DLD1 (cell line): ENCODE data around the gene TJAP1.
"Not testable (repeated sequence)": the region's sequence is repeated elsewhere in the genome, so short reads cannot be mapped to it uniquely, and the experiment has no call there.

Experiments
- in situ Hi-C: cut with HindIII; loops from 2 replicates; pipeline ENCODE4 v1.10.0; 2017; ENCODE audit warnings: low sequenced_read_pairs

TJAP1 gene

DNA sequence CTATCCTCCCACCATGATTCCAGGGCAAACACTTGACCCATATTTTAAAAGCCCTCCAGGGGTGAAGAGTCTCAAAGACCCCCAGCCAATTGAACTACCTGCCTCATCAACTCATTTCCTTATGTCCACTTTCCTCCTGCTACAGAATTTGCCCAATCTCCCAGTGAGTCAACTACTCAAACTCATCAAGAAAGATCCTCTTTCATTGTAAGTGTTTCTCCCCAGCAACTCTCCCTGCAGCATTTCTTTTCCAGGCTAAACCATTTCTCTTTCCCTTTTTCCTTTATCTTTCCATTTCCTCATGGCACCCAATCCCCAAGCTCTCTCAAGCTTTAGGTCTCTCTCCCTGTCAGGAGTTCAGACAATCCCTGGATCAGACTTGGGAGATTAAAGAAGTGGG is 23.5 kb upstream of the TJAP1 start:
- in situ Hi-C loops: no loop called here

DNA sequence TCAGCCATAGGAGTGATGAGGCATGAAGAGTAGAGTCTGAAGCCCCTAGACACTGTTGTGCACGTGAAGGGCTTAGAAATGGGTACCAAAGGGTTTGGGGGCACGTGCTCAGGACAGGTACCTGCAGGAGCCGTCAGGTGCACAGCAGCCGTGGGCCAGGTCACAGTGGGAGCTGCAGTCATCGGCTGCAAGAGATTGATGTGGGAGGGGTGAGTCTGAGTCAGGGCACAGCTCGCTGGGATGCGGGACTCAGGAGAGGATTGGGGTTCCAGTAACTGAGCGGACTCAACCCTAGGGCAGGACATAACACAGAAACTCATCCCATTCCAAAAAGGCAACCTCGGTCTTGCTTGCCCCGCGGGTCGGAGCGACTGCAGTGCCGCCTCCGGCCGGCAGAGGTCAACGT is 23.1 kb upstream of the TJAP1 start:
- in situ Hi-C loops: no loop called here

DNA sequence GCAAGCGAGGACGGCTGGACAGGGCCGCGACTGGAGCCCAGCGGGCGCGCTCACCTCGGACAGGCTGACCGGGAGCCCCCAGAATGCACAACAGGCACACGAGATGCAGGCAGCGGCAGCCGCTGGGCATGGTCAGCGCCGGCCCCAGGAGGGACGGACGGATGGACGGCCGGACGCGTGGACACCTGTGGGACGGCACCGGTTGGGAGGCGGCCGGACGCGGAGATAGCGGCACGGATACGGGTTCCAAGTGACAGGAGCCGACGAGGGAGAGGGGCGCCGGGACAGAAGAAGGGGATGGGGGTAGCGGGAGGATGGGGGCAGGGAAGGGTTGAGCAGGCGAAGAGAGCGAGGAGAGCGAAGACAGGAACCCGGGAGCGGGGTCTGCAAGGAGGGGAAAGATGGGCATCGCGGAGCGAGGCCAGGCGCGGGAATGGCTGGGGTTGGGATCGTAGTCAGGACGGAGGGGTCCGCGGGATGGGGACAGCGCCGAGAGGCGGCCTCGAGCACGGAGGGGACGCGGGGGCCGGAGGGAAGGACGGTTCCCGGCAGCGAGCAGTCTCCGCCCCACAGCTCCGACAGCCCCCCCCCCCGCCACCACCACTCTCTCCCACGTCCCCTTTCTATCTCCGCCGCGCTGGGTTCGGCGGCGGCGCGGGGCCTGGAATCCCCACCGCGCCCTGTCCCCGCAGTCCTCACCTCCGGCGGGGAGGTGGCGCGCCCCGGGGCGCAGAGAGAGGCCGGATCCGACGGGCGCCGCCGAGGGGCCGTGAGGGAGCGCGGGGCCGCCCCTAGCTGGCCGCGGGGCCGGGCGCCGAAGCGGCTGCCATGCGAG is 22.5 kb upstream of the TJAP1 start:
- in situ Hi-C loops: no loop called here

DNA sequence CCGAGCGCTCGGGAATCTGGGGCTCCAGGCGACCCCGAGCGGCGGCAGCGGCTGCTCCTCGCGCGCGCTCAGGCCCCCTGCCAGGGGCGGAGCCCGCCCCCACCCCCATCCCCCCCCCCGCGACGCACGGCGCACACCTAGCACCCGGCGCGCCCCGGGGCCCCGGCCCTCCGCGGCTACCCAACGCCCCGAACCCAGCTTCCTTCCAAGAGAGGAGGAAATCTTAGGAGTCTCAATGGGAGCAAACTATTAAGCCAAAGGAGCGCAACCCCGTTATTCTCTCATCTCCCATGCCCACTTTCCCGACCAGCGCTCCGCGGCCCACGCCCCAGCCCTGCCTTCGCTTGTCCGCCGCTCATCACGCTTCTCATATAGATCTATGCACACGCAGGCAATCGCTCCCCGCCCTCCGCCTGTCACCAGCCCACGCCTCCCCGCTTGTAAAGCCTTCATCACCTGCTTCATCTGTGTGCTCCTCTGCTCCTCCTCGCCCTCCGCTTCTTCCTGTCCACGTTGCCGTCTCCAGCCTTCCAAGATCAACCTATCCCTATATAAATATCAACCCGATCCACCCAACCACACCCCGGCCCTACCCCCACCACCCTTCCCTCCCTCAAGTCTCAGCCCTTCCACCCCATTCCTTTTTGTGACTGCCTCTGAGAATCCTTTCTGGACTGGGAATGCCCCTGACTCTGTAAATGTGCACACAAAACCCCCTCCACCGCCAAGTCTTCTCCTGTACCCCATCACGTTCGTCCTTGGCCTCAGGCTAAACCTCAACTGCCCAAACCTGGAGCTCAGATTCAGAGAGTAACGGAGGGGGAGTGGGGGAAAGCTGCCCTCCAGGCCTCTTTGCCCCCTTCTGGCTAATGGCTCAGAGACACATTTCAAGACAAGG is 21.6 kb upstream of the TJAP1 start, which contains the start of gene DLK2:
Gene DLK2 (minus strand): TSS at position 18 of the 898 bp plus-strand sequence. CDS start 723 bp downstream, outside the sequence.
- in situ Hi-C loops: no loop called here

DNA sequence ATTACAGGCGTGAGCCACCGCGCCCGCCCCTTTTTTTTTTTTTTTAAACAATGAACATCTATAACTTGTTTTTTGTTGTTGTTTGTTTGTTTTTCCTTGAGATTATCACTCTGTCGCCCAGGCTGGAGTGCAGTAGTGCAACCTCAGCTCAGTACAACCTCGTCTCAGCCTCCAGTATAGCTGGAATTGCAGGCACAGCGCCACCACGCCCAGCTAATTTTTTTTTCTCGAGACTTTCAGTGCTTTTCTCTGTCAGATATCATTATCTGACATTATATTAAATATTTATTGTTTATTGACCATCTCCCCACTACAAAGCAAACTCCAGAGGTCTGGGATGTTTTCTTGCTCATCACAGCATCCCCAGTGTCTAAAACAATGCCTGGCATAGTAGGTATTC is 19.7 kb upstream of the TJAP1 start:
- in situ Hi-C loops: no loop called here

DNA sequence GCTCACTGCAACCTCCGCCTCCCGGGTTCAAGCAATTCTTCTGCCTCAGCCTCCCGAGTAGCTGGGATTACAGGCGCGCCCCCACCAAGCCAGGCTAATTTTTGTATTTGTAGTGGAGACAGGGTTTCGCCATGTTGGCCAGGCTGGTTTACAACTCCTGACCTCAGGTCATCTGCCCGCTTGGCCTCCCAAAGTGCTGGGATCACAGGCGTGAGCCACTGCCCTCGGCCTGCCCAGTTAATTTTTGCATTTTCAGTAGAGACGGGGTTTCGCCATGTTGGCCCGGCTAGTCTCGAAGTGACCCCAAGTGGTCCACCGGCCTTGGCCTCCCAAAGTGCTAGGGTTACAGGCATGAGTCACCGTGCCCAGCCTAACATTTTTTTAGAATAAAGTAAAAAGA is 19.2 kb upstream of the TJAP1 start:
- in situ Hi-C loops: not testable (repeated sequence)

DNA sequence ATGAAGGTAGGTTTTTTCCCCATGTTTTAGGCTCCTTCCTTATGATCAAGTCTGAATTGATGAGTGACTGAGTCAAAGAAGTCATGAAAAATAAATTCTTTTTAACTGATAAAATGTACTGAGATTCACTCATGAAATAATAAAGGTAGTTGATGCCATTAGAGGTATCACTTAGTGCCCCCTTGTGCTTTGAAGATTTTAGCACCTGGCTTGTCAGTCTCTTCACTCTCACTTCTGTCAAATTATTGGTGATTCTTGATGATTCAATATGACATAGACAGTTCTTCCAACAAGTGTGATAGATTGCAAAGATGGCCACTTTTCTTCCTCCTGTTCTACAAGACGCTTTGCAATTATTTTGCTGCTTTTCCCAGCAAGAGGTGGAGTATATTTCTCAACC is 17.8 kb upstream of the TJAP1 start:
- in situ Hi-C loops: no loop called here

DNA sequence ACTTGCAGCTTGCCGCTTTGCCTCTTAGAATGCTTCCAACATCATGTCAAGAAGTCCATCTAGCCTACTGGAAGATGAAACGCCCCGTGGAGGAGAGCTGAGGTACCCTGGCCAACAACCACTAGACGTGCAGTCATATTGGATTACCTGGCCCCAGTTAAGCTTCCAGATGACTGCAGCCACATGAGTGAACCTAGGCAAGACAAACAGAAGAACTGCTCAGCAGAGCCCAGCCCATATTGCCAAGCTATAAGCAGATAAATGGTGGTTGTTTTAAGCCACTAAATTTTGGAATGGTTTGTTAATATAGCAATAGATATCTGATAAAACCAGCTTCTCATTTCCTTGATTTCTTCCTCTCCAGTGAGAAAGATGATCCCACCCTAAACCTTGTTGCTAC is 17.3 kb upstream of the TJAP1 start:
- in situ Hi-C loops: loop anchor here (5.0 kb wide), 1 partner anchor 62 kb away; no protein-coding TSS in a partner anchor

DNA sequence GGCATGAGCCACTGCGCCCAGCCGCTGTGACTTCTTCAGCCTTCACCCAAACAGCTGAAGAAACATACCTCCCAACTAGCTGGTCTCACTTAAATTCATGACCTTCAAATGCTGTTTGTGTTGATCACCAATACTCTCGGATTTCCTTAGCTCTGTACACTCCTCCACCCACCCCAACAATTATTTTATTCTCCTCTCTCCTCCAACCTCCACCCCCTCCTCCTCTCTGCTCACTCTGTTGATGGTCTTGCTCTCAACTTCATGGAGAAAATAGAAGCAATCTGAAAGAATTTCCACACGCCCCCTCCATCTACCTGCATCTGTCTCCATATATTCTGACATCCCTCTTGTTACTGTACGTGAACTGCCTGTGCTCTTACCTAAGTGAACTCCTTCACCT is 15.4 kb upstream of the TJAP1 start:
- in situ Hi-C loops: loop anchor here (5.0 kb wide), 1 partner anchor 60 kb away; no protein-coding TSS in a partner anchor

DNA sequence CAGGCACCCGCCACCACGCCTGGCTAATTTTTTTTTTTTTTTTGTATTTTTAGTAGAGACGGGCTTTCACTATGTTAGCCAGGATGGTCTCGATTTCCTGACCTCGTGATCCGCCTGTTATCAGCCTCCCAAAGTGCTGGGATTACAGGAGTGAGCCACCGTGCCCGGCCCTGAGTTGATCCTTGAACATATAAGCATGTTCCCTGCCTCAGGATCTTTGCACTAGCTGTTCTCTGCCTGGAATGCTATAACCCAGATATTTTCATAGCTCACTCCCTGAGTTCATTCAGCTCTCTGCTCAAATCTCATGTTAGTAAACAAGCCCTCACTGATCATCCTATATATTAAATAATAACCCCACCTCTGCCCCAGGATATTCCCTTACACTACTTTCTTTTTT is 13.0 kb upstream of the TJAP1 start:
- in situ Hi-C loops: loop anchor here (5.0 kb wide), 1 partner anchor 58 kb away; no protein-coding TSS in a partner anchor

DNA sequence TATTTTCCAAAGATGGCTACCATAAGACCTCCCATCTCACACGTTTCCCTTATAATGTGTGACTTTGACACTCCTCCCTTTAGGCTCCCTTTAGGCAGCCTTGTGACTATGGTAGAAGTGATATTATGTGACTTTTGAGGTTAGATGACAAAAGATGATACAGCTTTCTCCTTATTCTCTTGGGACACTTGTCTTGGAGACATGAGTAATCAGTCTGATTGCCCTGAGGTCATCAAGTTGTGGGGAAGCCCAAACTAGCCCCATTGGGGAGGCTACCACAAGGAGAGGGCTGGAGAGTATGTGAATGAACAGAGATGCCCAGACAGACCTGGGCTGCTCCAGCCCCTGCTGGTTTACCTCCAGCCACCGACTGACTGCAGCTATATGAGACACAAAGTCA is 11.4 kb upstream of the TJAP1 start:
- in situ Hi-C loops: no loop called here

DNA sequence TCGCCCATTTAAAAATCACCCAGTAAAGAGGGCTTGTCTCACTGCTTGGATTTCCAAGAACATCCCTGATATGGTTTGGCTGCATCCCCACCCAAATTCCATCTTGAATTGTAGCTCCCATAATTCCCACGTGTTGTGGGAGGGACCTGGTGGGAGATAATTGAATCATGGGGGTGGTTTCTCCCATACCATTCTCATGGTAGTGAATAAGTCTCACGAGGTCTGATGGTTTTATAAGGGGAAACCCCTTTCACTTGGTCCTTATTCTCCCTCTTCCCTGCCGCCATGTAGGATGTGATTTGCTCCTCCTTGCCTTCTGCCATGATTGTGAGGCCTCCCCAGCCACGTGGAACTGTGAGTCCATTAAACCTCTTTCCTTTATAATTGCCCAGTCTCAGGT is 10.1 kb upstream of the TJAP1 start:
- in situ Hi-C loops: not testable (repeated sequence)

DNA sequence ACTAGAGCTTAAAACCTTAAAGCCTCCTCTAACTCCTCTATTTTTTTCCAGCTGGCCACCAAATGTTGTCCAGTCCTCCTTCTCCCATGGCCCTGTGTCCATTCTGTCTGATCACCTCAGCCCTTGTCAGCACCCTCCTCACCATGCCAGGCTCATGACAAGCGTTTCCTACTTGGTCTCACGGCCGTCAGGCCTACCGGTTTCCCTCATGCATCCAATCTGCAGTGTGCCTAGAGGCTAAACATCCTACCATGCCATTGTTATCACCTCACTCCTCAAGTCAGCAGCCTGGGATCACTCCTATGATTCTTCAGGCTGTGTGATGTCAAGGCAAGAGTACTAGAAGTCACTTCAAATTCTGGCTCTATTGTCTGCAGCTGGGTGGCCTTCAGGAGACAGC is 9.6 kb upstream of the TJAP1 start:
- in situ Hi-C loops: no loop called here

DNA sequence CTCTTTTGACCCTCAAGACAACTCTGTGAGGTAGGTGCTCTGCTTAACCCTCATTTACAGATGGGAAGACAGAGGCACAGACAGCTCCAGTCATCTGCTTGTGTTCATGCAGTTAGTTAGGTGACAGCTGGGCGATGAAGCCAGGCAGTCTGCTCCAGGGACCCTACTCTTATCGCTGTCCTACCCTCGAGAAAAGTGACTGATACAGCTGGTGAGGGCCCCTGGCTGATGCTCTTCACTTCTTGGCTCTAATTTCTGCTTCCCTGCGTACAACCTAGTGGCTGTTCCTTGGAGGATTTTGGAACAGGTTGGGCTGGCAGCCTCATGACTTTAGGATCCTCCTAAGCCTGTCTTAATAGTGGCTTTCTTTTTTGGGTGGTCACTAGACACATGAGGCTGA is 9.1 kb upstream of the TJAP1 start:
- in situ Hi-C loops: no loop called here

DNA sequence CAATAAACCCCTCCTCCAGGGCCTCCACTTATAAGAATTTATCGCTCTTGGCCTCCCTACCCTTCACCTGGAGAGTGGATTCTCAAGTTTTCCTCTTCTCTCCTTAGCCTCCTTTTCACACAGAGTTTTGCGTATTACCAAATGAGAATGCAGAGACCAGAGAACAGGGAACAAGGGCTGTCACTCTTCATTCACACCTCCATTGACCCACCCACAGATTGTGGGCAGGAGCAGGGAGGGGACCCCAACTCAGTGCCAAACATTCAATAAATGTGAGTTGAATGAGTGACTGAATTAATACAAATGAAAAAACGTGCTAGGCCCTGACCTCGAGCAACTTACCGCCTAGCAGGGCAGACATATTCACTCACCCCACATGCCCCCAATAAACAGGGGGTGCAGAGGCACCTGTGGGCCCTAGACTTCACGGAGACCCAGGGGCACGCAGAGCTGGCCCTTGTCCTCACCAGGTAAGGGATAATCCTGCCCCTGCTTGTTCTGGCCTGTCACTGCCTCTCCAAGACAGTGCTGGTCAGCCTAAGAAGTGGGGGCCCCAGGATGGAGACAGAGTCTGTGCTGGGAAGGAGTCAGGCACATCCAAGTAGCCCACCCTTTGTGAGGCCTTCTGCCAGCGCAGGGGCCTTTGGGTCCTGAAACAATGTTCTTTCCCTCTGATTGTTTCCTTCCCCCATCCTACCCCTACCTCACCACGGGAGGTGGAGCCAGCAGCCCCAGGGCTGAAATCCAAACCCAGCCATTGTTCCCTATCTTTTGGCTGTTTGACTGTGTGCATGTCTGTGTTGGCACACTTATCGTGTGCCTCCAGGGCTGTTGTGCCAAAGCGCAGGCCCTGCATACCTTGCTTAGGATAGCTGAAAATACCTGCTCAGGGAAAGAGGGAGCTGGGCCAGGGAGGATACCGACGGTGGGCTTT is 8.4 kb upstream of the TJAP1 start:
- in situ Hi-C loops: no loop called here

DNA sequence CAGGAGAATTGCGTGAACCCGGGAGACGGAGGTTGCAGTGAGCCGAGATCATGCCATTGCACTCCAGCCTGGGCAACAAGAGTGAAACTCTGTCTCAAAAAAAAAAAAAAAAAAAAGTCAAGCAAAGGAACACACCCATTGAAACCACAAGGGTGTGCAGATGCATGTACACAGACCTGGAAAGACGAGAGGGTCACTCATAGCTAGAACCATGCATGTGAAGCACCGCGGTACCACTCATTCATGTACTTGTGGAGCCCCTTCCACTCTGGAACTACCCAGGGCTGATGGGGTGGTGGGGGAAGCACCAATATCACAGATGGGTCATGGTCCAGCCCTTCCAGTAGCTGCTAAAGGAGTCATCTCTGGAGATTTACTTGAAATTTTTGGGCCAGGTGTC is 7.4 kb upstream of the TJAP1 start:
- in situ Hi-C loops: no loop called here

DNA sequence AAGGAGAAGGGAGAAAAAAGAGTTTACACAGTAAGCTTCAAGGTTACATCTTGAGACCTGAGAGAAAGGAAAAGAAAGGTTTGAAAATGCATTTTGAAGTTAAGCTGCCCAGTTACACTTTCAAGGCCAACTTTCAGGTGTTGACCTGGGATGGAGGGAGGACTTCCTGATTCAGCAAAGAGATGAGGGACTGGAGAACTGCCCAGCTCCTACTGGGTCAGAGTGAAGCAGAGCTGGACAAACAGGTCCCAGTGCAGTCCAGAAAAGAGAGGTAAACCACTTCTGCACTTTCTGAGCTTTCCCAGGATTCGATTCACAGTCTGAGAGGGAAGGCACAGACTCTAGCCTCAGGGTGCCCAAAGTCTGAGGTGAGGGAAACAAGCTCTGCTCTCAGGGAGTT is 6.0 kb upstream of the TJAP1 start:
- in situ Hi-C loops: no loop called here

DNA sequence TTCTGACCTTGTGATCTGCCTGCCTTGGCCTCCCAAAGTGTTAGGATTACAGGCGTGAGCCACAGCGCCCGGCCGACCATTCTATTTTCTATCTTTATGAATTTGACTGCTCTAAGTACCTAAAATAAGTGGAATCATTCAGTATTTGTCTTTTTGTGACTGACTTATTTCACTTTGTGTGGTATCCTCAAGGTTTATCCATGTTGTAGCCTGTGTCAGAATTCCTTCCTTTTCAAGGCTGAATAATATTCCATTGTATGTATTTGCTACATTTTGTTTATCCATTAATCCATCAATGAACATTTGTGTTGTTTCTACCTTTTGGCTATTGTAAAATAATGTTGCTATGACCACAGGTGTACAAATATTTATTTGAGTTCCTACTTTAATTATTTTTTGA is 4.9 kb upstream of the TJAP1 start:
- in situ Hi-C loops: no loop called here

DNA sequence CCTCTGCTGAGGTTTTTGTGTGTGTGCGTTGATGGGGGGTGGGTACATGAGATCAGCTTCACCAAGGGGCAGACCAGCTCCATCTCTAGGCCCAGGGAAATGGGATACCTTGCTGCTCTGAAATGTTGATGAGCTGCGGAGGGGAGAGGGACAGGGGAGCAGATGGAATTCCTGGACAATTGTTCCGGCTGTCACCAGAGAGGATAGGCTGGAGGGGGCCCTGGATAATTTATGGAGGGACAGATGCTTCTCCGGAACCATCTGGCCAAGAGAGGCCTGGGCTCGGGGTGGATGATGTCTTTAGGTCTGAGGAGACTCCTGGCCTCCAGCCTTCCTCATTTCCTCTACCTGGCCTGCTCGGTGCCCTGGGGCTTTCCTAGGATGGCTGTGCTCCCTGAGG is 1.9 kb upstream of the TJAP1 start:
- in situ Hi-C loops: no loop called here

DNA sequence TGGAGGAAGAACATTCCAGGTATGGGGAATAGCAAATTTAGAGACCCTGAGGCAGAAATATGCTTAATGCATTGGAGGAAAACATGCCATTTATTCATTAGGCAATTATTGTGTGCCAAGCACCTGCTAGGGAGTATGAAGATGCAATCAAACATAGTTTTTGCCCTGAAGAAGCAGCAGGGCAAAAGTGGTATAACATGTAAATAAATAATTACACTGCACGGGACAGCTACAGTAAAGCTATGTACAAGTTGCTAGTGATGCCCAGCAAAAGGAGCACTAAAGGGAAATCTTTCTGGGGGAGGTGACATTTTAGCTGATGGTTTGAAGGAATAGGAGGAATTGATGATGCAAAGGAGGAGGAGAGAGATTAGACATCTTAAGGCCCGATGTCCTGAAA is 624 bp upstream of the TJAP1 start:
- in situ Hi-C loops: no loop called here

DNA sequence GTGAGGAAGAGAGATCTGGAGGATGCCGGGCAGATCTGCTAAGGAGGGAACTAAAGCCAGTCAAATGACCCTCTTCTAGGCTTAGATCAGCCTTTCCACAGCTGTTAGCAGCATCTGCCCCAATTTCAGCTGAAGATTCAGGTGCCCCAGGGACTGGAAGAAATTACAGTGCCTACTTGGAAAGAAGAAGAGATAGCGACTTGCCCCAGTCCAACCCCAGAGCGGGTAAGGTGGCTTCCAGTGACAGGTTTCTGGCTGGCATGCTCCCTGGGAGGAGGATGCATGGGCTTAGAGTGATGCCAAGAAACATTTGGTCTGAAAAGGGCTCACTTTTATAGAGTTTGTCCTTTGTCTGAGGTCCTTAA is 620 bp downstream of the TJAP1 start:
- in situ Hi-C loops: no loop called here
